Mucosa of descending colon (tissue), 3 donors: Measurements from ENCODE around the gene LZTR1. TPM values are rescaled to one million over a fixed set of nuclear protein-coding genes. Genes with fewer than 3 reads are reported as not detected.

Source experiments
- ATAC-seq: fragments of 200-7000 bp; cut with Tn5 transposase; one replicate; pipeline ENCODE4 v1.9.1; 2020; ENCODE audit warnings: mild to moderate bottlenecking, moderate library complexity
- DNase-seq, 3 donors: peaks; one replicate each; pipeline ENCODE4 v3.0.0-alpha.2; 2020
- H3K36me3 ChIP-seq: fragments of 200-600 bp; one replicate; pipeline ENCODE4 v1.8.0; 2021; ENCODE audit warnings: low read depth, mild to moderate bottlenecking
- H3K4me1 ChIP-seq: fragments of 200-600 bp; one replicate; pipeline ENCODE4 v1.8.0; 2021; ENCODE audit warnings: low read depth, mild to moderate bottlenecking
- H3K4me3 ChIP-seq: fragments of 200-600 bp; one replicate; pipeline ENCODE4 v1.8.0; 2021; ENCODE audit warnings: mild to moderate bottlenecking
- H3K9me3 ChIP-seq: fragments of 200-600 bp; one replicate; pipeline ENCODE4 v1.8.0; 2021; ENCODE audit warnings: mild to moderate bottlenecking
- intact Hi-C, 2 donors: fragments of 100-400 bp; cut with DNase I in 1 of 2; cut with micrococcal nuclease in 1 of 2; formaldehyde crosslinking; loops; one replicate each; pipeline versions ENCODE4 v1.11.0 to v1.11.1; 2022; cut with DNase I, micrococcal nuclease
- total RNA-seq, 3 donors: library from RNA; stranded (reverse); fragmentation: NEBNext Ultra II Directional in 2 of 3; extraction: Animal tissue kit (Norgen Biotek cat#: 25700) in 2 of 3; gene quantifications; one replicate each; pipeline versions ENCODE4 v1.2.1 to v1.2.4, GENCODE V29; 2021 to 2023
- TF ChIP-seq, protein P1 (sequence below): fragments of 200-600 bp; IDR thresholded peaks from one replicate; pipeline ENCODE4 v1.8.0; 2022; ENCODE audit warnings: antibody characterized with exemption, mild to moderate bottlenecking
- donor health status: DM: no; HTN: no; CAD: no; lungs with moderate emphysema.
- donor health status: DM: no; HTN: no; CAD: no.
- donor health status: DM: no; HTN: yes; CAD: no.

Gene LZTR1
- total RNA-seq, 3 donors from 2014 or later, result 42.9 to 71.3 (median 43.6) TPM

- TF ChIP-seq, protein P1, sequence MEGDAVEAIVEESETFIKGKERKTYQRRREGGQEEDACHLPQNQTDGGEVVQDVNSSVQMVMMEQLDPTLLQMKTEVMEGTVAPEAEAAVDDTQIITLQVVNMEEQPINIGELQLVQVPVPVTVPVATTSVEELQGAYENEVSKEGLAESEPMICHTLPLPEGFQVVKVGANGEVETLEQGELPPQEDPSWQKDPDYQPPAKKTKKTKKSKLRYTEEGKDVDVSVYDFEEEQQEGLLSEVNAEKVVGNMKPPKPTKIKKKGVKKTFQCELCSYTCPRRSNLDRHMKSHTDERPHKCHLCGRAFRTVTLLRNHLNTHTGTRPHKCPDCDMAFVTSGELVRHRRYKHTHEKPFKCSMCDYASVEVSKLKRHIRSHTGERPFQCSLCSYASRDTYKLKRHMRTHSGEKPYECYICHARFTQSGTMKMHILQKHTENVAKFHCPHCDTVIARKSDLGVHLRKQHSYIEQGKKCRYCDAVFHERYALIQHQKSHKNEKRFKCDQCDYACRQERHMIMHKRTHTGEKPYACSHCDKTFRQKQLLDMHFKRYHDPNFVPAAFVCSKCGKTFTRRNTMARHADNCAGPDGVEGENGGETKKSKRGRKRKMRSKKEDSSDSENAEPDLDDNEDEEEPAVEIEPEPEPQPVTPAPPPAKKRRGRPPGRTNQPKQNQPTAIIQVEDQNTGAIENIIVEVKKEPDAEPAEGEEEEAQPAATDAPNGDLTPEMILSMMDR, result no peak
- intact Hi-C loops, result no loop called here
- ATAC-seq, result no peak
- Histone ChIP-seq H3K4me1 (peaks cover 21% of the 10 kb centered on the region), H3K36me3 (no peaks in the 10 kb centered on the region), H3K9me3 (no peaks in the 10 kb centered on the region), H3K4me3 (no peak overlapping the region)
- no peak for DNase-seq
Observed at GRCh38 chr22:21012446-21013407, 30.6 kb downstream of the LZTR1 start.

- Histone ChIP-seq H3K9me3 (no peaks in the 10 kb centered on the region), H3K4me1 (peaks cover 21% of the 10 kb centered on the region), H3K36me3 (no peaks in the 10 kb centered on the region), H3K4me3 (no peak overlapping the region)
- TF ChIP-seq, protein P1, result no peak
- intact Hi-C loops, result no loop called here
- no peak for ATAC-seq
- no peak for DNase-seq
Observed at GRCh38 chr22:21013657-21014201, 31.6 kb downstream of the LZTR1 start.

GRCh38 chr22:21014202-21014725 lies 32.2 kb downstream of the LZTR1 start:
- intact Hi-C loops, result no loop called here
- ATAC-seq, result peak; percentile 87
- peak; percentile 81 to 92 (median 87) for DNase-seq
- no peaks in the 10 kb centered on the region for H3K36me3 ChIP-seq
- H3K9me3 ChIP-seq, result no peaks in the 10 kb centered on the region
- H3K4me1 ChIP-seq, result peaks cover 21% of the 10 kb centered on the region
- TF ChIP-seq, protein P1, result no peak
- H3K4me3 ChIP-seq, result no peak overlapping the region

DNA sequence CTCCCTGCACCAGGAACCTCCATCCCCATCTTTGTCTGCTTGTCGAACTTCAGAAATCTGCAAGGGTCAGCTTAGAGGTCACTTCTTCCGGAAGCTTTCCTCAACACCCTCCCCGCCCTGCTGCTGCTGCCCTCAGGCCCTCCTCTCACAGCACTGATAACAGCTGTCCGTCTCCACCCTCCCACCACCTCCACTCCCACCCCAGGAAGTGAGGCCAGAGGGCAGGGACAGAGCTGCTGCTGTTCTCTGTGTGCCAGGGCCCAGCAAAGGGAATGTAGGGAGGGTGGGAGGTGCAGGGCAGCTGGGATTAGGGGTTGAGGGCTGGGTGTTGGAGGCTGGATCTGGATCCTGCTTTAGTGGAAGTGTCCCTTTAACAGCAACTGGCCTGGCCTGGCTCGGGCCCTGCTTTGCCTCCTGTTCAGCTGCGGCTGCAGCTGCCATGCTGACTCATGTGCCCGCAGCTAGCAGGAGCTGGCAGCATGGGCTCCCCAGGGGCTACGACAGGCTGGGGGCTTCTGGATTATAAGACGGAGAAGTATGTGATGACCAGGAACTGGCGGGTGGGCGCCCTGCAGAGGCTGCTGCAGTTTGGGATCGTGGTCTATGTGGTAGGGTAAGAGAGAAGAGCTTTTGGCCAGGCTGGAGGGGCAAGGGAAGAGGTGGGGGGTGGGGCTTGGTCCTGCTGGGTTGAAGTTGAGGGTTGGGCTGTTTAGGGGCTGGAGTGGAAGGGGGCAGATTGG lies 32.8 kb downstream of the LZTR1 start, which contains the start of gene P2RX6:
TSS of gene P2RX6 (plus strand) at position 440 of the 740 bp plus-strand sequence. CDS start at position 450, 10 bp downstream.
- H3K9me3 ChIP-seq, result no peaks in the 10 kb centered on the region
- no peak within 1 kb of the TSS for H3K4me3 ChIP-seq
- TF ChIP-seq, protein P1, result no peak
- intact Hi-C loops, result no loop called here
- no peaks in the 10 kb centered on the region for H3K36me3 ChIP-seq
- peaks cover 21% of the 10 kb centered on the region for H3K4me1 ChIP-seq
- peak; percentile 78 for ATAC-seq
- DNase-seq, result peak; percentile 55 to 75 (median 68)

DNA sequence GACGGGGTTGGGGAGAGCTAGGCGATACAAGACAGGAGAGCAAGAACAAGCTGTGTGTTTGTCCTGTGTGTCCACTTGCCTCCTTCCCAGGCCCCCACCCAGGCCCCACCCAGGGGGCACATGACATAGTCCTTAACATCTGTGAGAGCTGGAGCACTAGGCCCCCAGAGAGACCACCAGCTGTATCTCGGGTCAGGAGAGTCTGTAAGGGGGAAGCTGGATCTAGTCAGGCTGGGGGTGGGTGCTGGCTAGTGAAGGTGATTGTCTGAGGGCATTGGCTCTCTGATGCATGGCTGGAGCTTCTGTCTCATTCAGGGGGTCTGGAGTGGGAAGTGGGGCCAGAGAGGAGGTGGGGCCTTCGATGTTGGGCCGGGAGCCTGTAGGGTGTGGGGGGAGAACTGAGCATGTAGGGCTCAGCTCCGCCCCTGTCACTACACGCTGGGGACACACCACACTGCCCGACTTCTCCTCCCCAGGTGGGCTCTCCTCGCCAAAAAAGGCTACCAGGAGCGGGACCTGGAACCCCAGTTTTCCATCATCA lies 33.4 kb downstream of the LZTR1 start:
- Histone ChIP-seq H3K36me3 (no peaks in the 10 kb centered on the region), H3K4me3 (no peak overlapping the region), H3K4me1 (peaks cover 21% of the 10 kb centered on the region), H3K9me3 (no peaks in the 10 kb centered on the region)
- no peak for ATAC-seq
- DNase-seq, result no peak
- TF ChIP-seq, protein P1, result no peak
- intact Hi-C loops, result no loop called here
